GM23338 (cell line): ENCODE data around the gene OLFML2A. TPM values are rescaled to one million over a fixed set of nuclear protein-coding genes. Genes with fewer than 3 reads are reported as not detected.

Experiments used
- ATAC-seq: fragments of 200-7000 bp; cut with Tn5 transposase; 3 replicates; pipeline ENCODE4 v1.9.1; 2020
- DNase-seq: peaks from one replicate; pipeline ENCODE4 v3.0.0-alpha.2; 2015; ENCODE audit warnings: low spot score
- H2AFZ ChIP-seq: fragments of 200-600 bp; sonication (generic); 2 replicates; pipeline ENCODE4 v1.8.0; 2016; ENCODE audit warnings: antibody characterized with exemption, mild to moderate bottlenecking, moderate library complexity
- H3F3A ChIP-seq: fragments of 200-600 bp; sonication (generic); replicated peaks from 2 replicates; pipeline ENCODE4 v1.8.0; 2017; ENCODE audit warnings: antibody characterized with exemption, mixed run types, low read depth
- H3K27ac ChIP-seq: fragments of 200-600 bp; sonication (generic); 2 replicates; pipeline ENCODE4 v1.6.1; 2016; ENCODE audit warnings: low read depth
- H3K27me3 ChIP-seq: fragments of 200-600 bp; sonication (generic); 2 replicates; pipeline ENCODE4 v1.8.0; 2016; ENCODE audit warnings: mild to moderate bottlenecking, mixed run types, moderate library complexity; ENCODE audit not compliant: insufficient read depth
- H3K36me3 ChIP-seq: fragments of 200-600 bp; sonication (generic); 2 replicates; pipeline ENCODE4 v1.8.0; 2016; ENCODE audit warnings: mild to moderate bottlenecking; ENCODE audit not compliant: insufficient read depth
- H3K4me1 ChIP-seq: fragments of 200-600 bp; sonication (generic); 2 replicates; pipeline ENCODE4 v1.8.0; 2016; ENCODE audit warnings: mild to moderate bottlenecking, moderate library complexity; ENCODE audit not compliant: insufficient read depth
- H3K4me2 ChIP-seq: fragments of 200-600 bp; sonication (generic); 2 replicates; pipeline ENCODE4 v1.7.1; 2017; ENCODE audit warnings: mixed run types
- H3K4me3 ChIP-seq: fragments of 200-600 bp; sonication (generic); 2 replicates; pipeline ENCODE4 v1.6.1; 2016; ENCODE audit warnings: mixed run types
- H3K79me2 ChIP-seq: fragments of 200-600 bp; sonication (generic); replicated peaks from 2 replicates; pipeline ENCODE4 v1.8.0; 2017; ENCODE audit warnings: mild to moderate bottlenecking; ENCODE audit not compliant: insufficient read depth
- H3K9me2 ChIP-seq: fragments of 200-600 bp; sonication (generic); 2 replicates; pipeline ENCODE4 v1.8.0; 2017; ENCODE audit not compliant: insufficient read depth
- H4K20me1 ChIP-seq: fragments of 200-600 bp; sonication (generic); replicated peaks from 2 replicates; pipeline ENCODE4 v1.8.0; 2017; ENCODE audit warnings: mild to moderate bottlenecking; ENCODE audit not compliant: insufficient read depth
- H3K27ac Mint-ChIP-seq: 2 replicates; pipeline ENCODE4 v1.8.0; 2020; ENCODE audit warnings: inconsistent platforms, mild to moderate bottlenecking, moderate library complexity, mixed read lengths
- H3K27me3 Mint-ChIP-seq: 3 replicates; pipeline ENCODE4 v1.8.0; 2022; ENCODE audit warnings: low read depth, mild to moderate bottlenecking, moderate library complexity, mixed read lengths, inconsistent platforms; ENCODE audit not compliant: insufficient read depth, poor library complexity
- H3K36me3 Mint-ChIP-seq: 3 replicates; pipeline ENCODE4 v1.8.0; 2021; ENCODE audit warnings: low read depth, mild to moderate bottlenecking, inconsistent platforms, moderate library complexity, mixed read lengths
- H3K4me1 Mint-ChIP-seq: 3 replicates; pipeline ENCODE4 v1.8.0; 2020; ENCODE audit warnings: mild to moderate bottlenecking, inconsistent platforms, mixed read lengths
- H3K4me3 Mint-ChIP-seq: 3 replicates; pipeline ENCODE4 v1.8.0; 2021; ENCODE audit warnings: moderate library complexity, mild to moderate bottlenecking, inconsistent platforms, mixed read lengths
- H3K9me3 Mint-ChIP-seq: 3 replicates; pipeline ENCODE4 v1.8.0; 2020; ENCODE audit warnings: moderate library complexity, mild to moderate bottlenecking, inconsistent platforms, mixed read lengths
- JUNB ChIP-seq: IDR thresholded peaks from one replicate; pipeline ENCODE4 v1.6.1; 2016; ENCODE audit warnings: antibody characterized with exemption; ENCODE audit not compliant: unreplicated experiment
- STAT1 ChIP-seq: IDR thresholded peaks from one replicate; pipeline ENCODE4 v1.6.1; 2016; ENCODE audit warnings: antibody characterized with exemption; ENCODE audit not compliant: unreplicated experiment
- ZNF331 ChIP-seq: fragments of 250-450 bp; sonication (Bioruptor Pico); IDR thresholded peaks from 2 replicates; pipeline ENCODE4 v1.5.0; 2020; ENCODE audit warnings: low read depth, mild to moderate bottlenecking, moderate library complexity
- polyA plus RNA-seq: library from polyadenylated mRNA; unstranded; fragments of >200 nt; fragmentation: Nextera tagmentation; extraction: Ambion mirVana; gene quantifications from 2 replicates; pipeline ENCODE4 v1.2.1, GENCODE V29; 2016
- total RNA-seq: library from RNA; depleted of rRNA; stranded (reverse); fragments of >200 nt; shearing (Covaris generic); gene quantifications from 2 replicates; pipeline ENCODE4 v1.2.3, GENCODE V29; 2014
- TF ChIP-seq, protein P1 (sequence below): IDR thresholded peaks from one replicate; pipeline ENCODE4 v1.6.1; 2018; ENCODE audit warnings: antibody characterized with exemption; ENCODE audit not compliant: unreplicated experiment
- TF ChIP-seq, protein P2 (sequence below): IDR thresholded peaks from 2 replicates; pipeline ENCODE4 v1.6.1; 2016; ENCODE audit warnings: antibody characterized with exemption
- TF ChIP-seq, protein P3 (sequence below), 2 experiments: fragments of 200-600 bp in 1 of 2; sonication (generic) in 1 of 2; conservative IDR thresholded peaks; 2 replicates each; pipeline versions ENCODE4 v1.5.1 to v1.6.1; 2016 to 2017; ENCODE audit warnings: antibody characterized with exemption in 2 of 2, low read depth in 2 of 2, mild to moderate bottlenecking in 2 of 2, moderate library complexity in 1 of 2
- TF ChIP-seq, protein P4 (sequence below): fragments of 250-450 bp; sonication (Bioruptor Pico); IDR thresholded peaks from 2 replicates; pipeline ENCODE4 v1.5.0; 2020; ENCODE audit warnings: mild to moderate bottlenecking, moderate library complexity

The OLFML2A gene
- total and polyA plus RNA-seq, 2 experiments from 2014 or later: 1.1 to 6.7 TPM

DNA sequence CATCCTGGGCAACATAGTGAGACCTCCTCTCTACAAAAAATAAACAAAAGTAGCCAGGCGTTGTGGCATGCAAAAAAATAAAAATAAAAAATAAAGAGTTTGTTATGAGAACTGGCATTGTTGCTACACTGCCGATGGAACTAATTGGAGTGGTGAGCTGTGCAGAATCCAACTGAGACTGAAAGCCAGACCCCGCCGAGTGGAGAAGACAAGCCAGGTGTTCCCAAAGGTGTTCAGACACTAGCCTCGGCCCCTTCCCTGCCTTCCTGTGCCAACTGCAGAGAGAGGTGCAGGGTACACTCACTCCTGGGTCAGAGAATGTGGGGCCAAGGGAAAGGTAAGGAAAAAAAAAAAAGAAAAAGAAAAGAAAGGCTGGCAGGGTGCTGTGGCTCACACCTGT is 38.7 kb downstream of the OLFML2A start:
- 0 out of 2 replicates have a peak, but pooled peaks cover 4% of the 10 kb centered on the region for H3F3A ChIP-seq
- H3K4me1 ChIP-seq: peaks cover 14% of the 10 kb centered on the region
- H3K27me3 ChIP-seq: no peaks in the 10 kb centered on the region
- TF ChIP-seq, protein P1, sequence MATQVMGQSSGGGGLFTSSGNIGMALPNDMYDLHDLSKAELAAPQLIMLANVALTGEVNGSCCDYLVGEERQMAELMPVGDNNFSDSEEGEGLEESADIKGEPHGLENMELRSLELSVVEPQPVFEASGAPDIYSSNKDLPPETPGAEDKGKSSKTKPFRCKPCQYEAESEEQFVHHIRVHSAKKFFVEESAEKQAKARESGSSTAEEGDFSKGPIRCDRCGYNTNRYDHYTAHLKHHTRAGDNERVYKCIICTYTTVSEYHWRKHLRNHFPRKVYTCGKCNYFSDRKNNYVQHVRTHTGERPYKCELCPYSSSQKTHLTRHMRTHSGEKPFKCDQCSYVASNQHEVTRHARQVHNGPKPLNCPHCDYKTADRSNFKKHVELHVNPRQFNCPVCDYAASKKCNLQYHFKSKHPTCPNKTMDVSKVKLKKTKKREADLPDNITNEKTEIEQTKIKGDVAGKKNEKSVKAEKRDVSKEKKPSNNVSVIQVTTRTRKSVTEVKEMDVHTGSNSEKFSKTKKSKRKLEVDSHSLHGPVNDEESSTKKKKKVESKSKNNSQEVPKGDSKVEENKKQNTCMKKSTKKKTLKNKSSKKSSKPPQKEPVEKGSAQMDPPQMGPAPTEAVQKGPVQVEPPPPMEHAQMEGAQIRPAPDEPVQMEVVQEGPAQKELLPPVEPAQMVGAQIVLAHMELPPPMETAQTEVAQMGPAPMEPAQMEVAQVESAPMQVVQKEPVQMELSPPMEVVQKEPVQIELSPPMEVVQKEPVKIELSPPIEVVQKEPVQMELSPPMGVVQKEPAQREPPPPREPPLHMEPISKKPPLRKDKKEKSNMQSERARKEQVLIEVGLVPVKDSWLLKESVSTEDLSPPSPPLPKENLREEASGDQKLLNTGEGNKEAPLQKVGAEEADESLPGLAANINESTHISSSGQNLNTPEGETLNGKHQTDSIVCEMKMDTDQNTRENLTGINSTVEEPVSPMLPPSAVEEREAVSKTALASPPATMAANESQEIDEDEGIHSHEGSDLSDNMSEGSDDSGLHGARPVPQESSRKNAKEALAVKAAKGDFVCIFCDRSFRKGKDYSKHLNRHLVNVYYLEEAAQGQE: no peak
- TF ChIP-seq, protein P2, sequence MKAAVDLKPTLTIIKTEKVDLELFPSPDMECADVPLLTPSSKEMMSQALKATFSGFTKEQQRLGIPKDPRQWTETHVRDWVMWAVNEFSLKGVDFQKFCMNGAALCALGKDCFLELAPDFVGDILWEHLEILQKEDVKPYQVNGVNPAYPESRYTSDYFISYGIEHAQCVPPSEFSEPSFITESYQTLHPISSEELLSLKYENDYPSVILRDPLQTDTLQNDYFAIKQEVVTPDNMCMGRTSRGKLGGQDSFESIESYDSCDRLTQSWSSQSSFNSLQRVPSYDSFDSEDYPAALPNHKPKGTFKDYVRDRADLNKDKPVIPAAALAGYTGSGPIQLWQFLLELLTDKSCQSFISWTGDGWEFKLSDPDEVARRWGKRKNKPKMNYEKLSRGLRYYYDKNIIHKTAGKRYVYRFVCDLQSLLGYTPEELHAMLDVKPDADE: no peak
- no peak for TF ChIP-seq JUNB
- no peak for TF ChIP-seq ZNF331 (CRISPR knock-in tag)
- TF ChIP-seq, protein P3, sequence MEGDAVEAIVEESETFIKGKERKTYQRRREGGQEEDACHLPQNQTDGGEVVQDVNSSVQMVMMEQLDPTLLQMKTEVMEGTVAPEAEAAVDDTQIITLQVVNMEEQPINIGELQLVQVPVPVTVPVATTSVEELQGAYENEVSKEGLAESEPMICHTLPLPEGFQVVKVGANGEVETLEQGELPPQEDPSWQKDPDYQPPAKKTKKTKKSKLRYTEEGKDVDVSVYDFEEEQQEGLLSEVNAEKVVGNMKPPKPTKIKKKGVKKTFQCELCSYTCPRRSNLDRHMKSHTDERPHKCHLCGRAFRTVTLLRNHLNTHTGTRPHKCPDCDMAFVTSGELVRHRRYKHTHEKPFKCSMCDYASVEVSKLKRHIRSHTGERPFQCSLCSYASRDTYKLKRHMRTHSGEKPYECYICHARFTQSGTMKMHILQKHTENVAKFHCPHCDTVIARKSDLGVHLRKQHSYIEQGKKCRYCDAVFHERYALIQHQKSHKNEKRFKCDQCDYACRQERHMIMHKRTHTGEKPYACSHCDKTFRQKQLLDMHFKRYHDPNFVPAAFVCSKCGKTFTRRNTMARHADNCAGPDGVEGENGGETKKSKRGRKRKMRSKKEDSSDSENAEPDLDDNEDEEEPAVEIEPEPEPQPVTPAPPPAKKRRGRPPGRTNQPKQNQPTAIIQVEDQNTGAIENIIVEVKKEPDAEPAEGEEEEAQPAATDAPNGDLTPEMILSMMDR (conservative IDR thresholded peaks at IDR 0.05; ENCODE audit: low read depth in 2 of 2): no peak
- TF ChIP-seq, protein P4, sequence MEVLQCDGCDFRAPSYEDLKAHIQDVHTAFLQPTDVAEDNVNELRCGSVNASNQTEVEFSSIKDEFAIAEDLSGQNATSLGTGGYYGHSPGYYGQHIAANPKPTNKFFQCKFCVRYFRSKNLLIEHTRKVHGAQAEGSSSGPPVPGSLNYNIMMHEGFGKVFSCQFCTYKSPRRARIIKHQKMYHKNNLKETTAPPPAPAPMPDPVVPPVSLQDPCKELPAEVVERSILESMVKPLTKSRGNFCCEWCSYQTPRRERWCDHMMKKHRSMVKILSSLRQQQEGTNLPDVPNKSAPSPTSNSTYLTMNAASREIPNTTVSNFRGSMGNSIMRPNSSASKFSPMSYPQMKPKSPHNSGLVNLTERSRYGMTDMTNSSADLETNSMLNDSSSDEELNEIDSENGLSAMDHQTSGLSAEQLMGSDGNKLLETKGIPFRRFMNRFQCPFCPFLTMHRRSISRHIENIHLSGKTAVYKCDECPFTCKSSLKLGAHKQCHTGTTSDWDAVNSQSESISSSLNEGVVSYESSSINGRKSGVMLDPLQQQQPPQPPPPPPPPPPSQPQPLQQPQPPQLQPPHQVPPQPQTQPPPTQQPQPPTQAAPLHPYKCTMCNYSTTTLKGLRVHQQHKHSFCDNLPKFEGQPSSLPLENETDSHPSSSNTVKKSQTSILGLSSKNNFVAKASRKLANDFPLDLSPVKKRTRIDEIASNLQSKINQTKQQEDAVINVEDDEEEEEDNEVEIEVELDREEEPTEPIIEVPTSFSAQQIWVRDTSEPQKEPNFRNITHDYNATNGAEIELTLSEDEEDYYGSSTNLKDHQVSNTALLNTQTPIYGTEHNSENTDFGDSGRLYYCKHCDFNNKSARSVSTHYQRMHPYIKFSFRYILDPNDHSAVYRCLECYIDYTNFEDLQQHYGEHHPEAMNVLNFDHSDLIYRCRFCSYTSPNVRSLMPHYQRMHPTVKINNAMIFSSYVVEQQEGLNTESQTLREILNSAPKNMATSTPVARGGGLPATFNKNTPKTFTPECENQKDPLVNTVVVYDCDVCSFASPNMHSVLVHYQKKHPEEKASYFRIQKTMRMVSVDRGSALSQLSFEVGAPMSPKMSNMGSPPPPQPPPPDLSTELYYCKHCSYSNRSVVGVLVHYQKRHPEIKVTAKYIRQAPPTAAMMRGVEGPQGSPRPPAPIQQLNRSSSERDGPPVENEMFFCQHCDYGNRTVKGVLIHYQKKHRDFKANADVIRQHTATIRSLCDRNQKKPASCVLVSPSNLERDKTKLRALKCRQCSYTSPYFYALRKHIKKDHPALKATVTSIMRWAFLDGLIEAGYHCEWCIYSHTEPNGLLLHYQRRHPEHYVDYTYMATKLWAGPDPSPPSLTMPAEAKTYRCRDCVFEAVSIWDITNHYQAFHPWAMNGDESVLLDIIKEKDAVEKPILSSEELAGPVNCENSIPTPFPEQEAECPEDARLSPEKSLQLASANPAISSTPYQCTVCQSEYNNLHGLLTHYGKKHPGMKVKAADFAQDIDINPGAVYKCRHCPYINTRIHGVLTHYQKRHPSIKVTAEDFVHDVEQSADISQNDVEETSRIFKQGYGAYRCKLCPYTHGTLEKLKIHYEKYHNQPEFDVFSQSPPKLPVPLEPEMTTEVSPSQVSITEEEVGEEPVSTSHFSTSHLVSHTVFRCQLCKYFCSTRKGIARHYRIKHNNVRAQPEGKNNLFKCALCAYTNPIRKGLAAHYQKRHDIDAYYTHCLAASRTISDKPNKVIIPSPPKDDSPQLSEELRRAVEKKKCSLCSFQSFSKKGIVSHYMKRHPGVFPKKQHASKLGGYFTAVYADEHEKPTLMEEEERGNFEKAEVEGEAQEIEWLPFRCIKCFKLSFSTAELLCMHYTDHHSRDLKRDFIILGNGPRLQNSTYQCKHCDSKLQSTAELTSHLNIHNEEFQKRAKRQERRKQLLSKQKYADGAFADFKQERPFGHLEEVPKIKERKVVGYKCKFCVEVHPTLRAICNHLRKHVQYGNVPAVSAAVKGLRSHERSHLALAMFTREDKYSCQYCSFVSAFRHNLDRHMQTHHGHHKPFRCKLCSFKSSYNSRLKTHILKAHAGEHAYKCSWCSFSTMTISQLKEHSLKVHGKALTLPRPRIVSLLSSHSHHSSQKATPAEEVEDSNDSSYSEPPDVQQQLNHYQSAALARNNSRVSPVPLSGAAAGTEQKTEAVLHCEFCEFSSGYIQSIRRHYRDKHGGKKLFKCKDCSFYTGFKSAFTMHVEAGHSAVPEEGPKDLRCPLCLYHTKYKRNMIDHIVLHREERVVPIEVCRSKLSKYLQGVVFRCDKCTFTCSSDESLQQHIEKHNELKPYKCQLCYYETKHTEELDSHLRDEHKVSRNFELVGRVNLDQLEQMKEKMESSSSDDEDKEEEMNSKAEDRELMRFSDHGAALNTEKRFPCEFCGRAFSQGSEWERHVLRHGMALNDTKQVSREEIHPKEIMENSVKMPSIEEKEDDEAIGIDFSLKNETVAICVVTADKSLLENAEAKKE (CRISPR knock-in tag): no peak
- no peak for TF ChIP-seq STAT1
- H3K27ac Mint-ChIP-seq: no peak overlapping the region
- H2AFZ ChIP-seq: no peak overlapping the region
- H3K36me3 Mint-ChIP-seq: no peaks in the 10 kb centered on the region
- ATAC-seq: no peak
- no peaks in the 10 kb centered on the region for H3K9me3 Mint-ChIP-seq
- H3K27ac ChIP-seq: no peak overlapping the region
- peaks cover 24% of the 10 kb centered on the region for H3K4me1 Mint-ChIP-seq
- H4K20me1 ChIP-seq: no peaks in the 10 kb centered on the region
- H3K9me2 ChIP-seq: no peaks in the 10 kb centered on the region
- H3K4me2 ChIP-seq: no peak overlapping the region
- no peaks in the 10 kb centered on the region for H3K79me2 ChIP-seq
- no peaks in the 10 kb centered on the region for H3K36me3 ChIP-seq
- DNase-seq: no peak
- H3K4me3 ChIP-seq: no peak overlapping the region
- peaks cover 15% of the 10 kb centered on the region for H3K27me3 Mint-ChIP-seq
- H3K4me3 Mint-ChIP-seq: no peak overlapping the region
